HepG2 (cell line): ENCODE results near the gene POLR2M. TPM values are rescaled to one million over a fixed set of nuclear protein-coding genes. Genes with fewer than 3 reads are reported as not detected.
A peak's percentile ranks its signal among the peaks of the same experiment; 100 is the strongest.

Source experiments
- ATF7-NPFF ChIP-seq: sonication (generic); formaldehyde crosslinking; IDR thresholded peaks from 2 replicates; pipeline ENCODE4 v1.8.1; 2023; ENCODE audit warnings: mild to moderate bottlenecking, low read depth, missing genetic modification reagents, moderate library complexity
- ATRX ChIP-seq: sonication (generic); formaldehyde crosslinking; IDR thresholded peaks from 2 replicates; pipeline ENCODE4 v1.4.0; 2020; ENCODE audit warnings: missing genetic modification reagents, borderline replicate concordance
- CEBPG ChIP-seq: IDR thresholded peaks from 2 replicates; pipeline ENCODE4 v1.6.1; 2016
- GFI1 ChIP-seq: sonication (generic); formaldehyde crosslinking; IDR thresholded peaks from 2 replicates; pipeline ENCODE4 v1.5.0; 2020; ENCODE audit warnings: missing genetic modification reagents, mild to moderate bottlenecking, borderline replicate concordance
- NONO ChIP-seq, 2 experiments: fragments of 450-650 bp in 1 of 2; sonication (generic) in 1 of 2; formaldehyde crosslinking in 1 of 2; IDR thresholded peaks in 1 of 2; conservative IDR thresholded peaks in 1 of 2; 2 replicates each; pipeline versions ENCODE4 v1.6.1 to v1.8.0; 2017 to 2022; ENCODE audit warnings: mild to moderate bottlenecking in 1 of 2, missing genetic modification reagents in 1 of 2, moderate library complexity in 1 of 2
- POGZ ChIP-seq: sonication (generic); formaldehyde crosslinking; IDR thresholded peaks from 2 replicates; pipeline ENCODE4 v1.4.0; 2020; ENCODE audit warnings: mild to moderate bottlenecking, missing genetic modification reagents
- RELA ChIP-seq: sonication (generic); formaldehyde crosslinking; IDR thresholded peaks from 2 replicates; pipeline ENCODE4 v1.4.0; 2020; ENCODE audit warnings: missing genetic modification reagents
- WIZ ChIP-seq: sonication (generic); formaldehyde crosslinking; IDR thresholded peaks from 2 replicates; pipeline ENCODE4 v1.5.1; 2020; ENCODE audit warnings: mild to moderate bottlenecking, missing genetic modification reagents
- ZFP36L1 ChIP-seq: sonication (generic); formaldehyde crosslinking; IDR thresholded peaks from 2 replicates; pipeline ENCODE4 v1.8.0; 2022; ENCODE audit warnings: mild to moderate bottlenecking, missing genetic modification reagents, moderate library complexity
- ZNF143 ChIP-seq: sonication (generic); formaldehyde crosslinking; IDR thresholded peaks from 2 replicates; pipeline ENCODE4 v1.4.0; 2020; ENCODE audit warnings: missing genetic modification reagents
- ZNF282 ChIP-seq: fragments of 450-650 bp; IDR thresholded peaks from 2 replicates; pipeline ENCODE4 v1.6.1; 2018; ENCODE audit not compliant: partially characterized antibody
- ZNF446 ChIP-seq: sonication (generic); formaldehyde crosslinking; IDR thresholded peaks from 2 replicates; pipeline ENCODE4 v1.5.0; 2020; ENCODE audit warnings: mild to moderate bottlenecking, missing genetic modification reagents
- ZNF550 ChIP-seq: sonication (generic); formaldehyde crosslinking; IDR thresholded peaks from 2 replicates; pipeline ENCODE4 v1.4.0; 2020; ENCODE audit warnings: mild to moderate bottlenecking, missing genetic modification reagents, borderline replicate concordance
- ZNF629 ChIP-seq: sonication (generic); formaldehyde crosslinking; conservative IDR thresholded peaks from 2 replicates; pipeline ENCODE4 v1.5.0; 2020; ENCODE audit warnings: missing genetic modification reagents
- ZNF792 ChIP-seq: IDR thresholded peaks from 2 replicates; pipeline ENCODE4 v1.6.1; 2016
- ZNF879 ChIP-seq: sonication (generic); formaldehyde crosslinking; IDR thresholded peaks from 2 replicates; pipeline ENCODE4 v1.8.1; 2023; ENCODE audit warnings: missing genetic modification reagents
- polyA plus RNA-seq, 8 experiments: library from polyadenylated mRNA; depleted of rRNA in 3 of 8; stranded (reverse) in 7 of 8; unstranded in 1 of 8; fragments of >200 nt; fragmentation: Illumina TruSeq in 4 of 8; extraction: Trizol in 4 of 8; gene quantifications; 2 replicates each; pipeline versions ENCODE4 v1.2.1 to v1.2.3, GENCODE V29; 2011 to 2016; ENCODE audit warnings: low read depth in 4 of 8, missing spikeins in 1 of 8, mixed read lengths in 1 of 8; ENCODE audit not compliant: insufficient read depth in 1 of 8
- total RNA-seq, 5 experiments: library from RNA; depleted of rRNA; stranded (reverse); fragments of >200 nt; fragmentation: Illumina TruSeq; extraction: Trizol; gene quantifications; 2 replicates each; pipeline ENCODE4 v1.2.3, GENCODE V29; 2016; ENCODE audit warnings: low read depth in 1 of 5
- TF ChIP-seq, protein P1 (sequence below): sonication (generic); formaldehyde crosslinking; IDR thresholded peaks from 2 replicates; pipeline ENCODE4 v1.4.0; 2020; ENCODE audit warnings: mild to moderate bottlenecking, missing genetic modification reagents
- TF ChIP-seq, protein P2 (sequence below): sonication (generic); formaldehyde crosslinking; IDR thresholded peaks from 2 replicates; pipeline ENCODE4 v1.5.1; 2020; ENCODE audit warnings: mild to moderate bottlenecking, missing genetic modification reagents, moderate library complexity
- TF ChIP-seq, protein P3 (sequence below): sonication (generic); formaldehyde crosslinking; IDR thresholded peaks from 2 replicates; pipeline ENCODE4 v1.8.1; 2023; ENCODE audit warnings: missing genetic modification reagents, mild to moderate bottlenecking, borderline replicate concordance
- TF ChIP-seq, protein P4 (sequence below): sonication (generic); formaldehyde crosslinking; IDR thresholded peaks from 2 replicates; pipeline ENCODE4 v1.4.0; 2020; ENCODE audit warnings: missing genetic modification reagents
- TF ChIP-seq, protein P5 (sequence below): sonication (generic); formaldehyde crosslinking; IDR thresholded peaks from 2 replicates; pipeline ENCODE4 v1.5.0; 2020; ENCODE audit warnings: missing genetic modification reagents

Gene POLR2M
- total and polyA plus RNA-seq, 2 of the 13 experiments (the other 11 are each of a cell fraction or from before 2014, with no cell fraction given): 25.9 to 48.5 TPM

DNA sequence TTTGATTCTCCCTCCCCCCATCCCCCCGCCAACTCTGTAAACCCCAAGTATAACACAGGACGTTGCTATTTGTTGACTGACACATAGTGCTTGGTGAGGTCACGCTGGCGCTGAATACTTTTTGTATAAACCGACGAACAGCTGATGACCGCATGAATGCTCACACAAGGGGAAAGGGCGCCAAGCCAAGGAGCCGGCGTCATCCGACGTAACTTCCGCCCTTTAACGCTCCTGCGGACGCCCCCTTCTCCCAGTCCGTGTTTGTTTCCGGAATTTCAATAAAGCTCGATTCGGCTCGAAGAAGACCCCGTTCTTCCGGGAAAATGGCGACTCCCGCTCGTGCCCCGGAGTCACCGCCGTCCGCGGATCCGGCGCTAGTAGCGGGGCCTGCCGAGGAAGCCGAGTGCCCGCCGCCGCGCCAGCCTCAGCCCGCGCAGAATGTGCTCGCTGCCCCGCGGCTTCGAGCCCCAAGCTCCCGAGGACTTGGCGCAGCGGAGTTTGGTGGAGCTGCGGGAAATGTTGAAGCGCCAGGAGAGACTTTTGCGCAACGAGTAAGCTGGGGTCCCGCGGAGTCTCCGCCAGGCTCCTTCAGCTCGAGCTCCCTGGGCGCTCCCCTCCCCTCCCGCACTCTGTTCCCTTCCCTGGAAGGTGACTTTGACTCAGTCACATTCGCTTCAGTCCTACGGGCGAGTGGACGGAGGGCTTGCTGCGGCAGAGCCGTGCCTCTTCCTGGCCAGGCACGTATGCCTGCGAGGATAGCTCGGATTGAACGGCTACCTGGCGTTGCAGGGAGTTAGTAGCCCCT is at the start of gene POLR2M (continued):
- TF ChIP-seq, protein P1, sequence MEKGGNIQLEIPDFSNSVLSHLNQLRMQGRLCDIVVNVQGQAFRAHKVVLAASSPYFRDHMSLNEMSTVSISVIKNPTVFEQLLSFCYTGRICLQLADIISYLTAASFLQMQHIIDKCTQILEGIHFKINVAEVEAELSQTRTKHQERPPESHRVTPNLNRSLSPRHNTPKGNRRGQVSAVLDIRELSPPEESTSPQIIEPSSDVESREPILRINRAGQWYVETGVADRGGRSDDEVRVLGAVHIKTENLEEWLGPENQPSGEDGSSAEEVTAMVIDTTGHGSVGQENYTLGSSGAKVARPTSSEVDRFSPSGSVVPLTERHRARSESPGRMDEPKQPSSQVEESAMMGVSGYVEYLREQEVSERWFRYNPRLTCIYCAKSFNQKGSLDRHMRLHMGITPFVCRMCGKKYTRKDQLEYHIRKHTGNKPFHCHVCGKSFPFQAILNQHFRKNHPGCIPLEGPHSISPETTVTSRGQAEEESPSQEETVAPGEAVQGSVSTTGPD (CRISPR knock-in tag): no peak
- 0 out of 2 replicates have a peak, but pooled peaks have one; percentile 17 for TF ChIP-seq ZNF446
- TF ChIP-seq, protein P2, sequence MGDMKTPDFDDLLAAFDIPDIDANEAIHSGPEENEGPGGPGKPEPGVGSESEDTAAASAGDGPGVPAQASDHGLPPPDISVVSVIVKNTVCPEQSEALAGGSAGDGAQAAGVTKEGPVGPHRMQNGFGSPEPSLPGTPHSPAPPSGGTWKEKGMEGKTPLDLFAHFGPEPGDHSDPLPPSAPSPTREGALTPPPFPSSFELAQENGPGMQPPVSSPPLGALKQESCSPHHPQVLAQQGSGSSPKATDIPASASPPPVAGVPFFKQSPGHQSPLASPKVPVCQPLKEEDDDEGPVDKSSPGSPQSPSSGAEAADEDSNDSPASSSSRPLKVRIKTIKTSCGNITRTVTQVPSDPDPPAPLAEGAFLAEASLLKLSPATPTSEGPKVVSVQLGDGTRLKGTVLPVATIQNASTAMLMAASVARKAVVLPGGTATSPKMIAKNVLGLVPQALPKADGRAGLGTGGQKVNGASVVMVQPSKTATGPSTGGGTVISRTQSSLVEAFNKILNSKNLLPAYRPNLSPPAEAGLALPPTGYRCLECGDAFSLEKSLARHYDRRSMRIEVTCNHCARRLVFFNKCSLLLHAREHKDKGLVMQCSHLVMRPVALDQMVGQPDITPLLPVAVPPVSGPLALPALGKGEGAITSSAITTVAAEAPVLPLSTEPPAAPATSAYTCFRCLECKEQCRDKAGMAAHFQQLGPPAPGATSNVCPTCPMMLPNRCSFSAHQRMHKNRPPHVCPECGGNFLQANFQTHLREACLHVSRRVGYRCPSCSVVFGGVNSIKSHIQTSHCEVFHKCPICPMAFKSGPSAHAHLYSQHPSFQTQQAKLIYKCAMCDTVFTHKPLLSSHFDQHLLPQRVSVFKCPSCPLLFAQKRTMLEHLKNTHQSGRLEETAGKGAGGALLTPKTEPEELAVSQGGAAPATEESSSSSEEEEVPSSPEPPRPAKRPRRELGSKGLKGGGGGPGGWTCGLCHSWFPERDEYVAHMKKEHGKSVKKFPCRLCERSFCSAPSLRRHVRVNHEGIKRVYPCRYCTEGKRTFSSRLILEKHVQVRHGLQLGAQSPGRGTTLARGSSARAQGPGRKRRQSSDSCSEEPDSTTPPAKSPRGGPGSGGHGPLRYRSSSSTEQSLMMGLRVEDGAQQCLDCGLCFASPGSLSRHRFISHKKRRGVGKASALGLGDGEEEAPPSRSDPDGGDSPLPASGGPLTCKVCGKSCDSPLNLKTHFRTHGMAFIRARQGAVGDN: peak; percentile 92
- no peak for TF ChIP-seq NONO (IDR thresholded peaks at IDR 0.05)
- peak; percentile 37; the same call in 1 of the 2 replicates for TF ChIP-seq NONO (CRISPR knock-in tag; conservative IDR thresholded peaks at IDR 0.05)
- TF ChIP-seq ZNF550 (CRISPR knock-in tag): no peak
- TF ChIP-seq CEBPG (CRISPR knock-in tag): peak; percentile 43; the same call in 1 of the 2 replicates
- TF ChIP-seq ZFP36L1 (CRISPR knock-in tag): no peak
- TF ChIP-seq ATRX (CRISPR knock-in tag): no peak
- peak; percentile 71; the same call in 1 of the 2 replicates for TF ChIP-seq WIZ (CRISPR knock-in tag)
- peak; percentile 99 for TF ChIP-seq POGZ (CRISPR knock-in tag)
- no peak for TF ChIP-seq ZNF879
- 0 out of 2 replicates have a peak, but pooled peaks have one; percentile 32 for TF ChIP-seq RELA (CRISPR knock-in tag)
- no peak for TF ChIP-seq ZNF282
- TF ChIP-seq ZNF629: no peak; the same call in 1 of the 2 replicates
- TF ChIP-seq ZNF143: no peak
- TF ChIP-seq, protein P3, sequence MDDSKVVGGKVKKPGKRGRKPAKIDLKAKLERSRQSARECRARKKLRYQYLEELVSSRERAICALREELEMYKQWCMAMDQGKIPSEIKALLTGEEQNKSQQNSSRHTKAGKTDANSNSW: 0 out of 2 replicates have a peak, but pooled peaks have one; percentile 64
- TF ChIP-seq ATF7-NPFF (CRISPR knock-in tag): 0 out of 2 replicates have a peak, but pooled peaks have one; percentile 34
- peak; percentile 66; the same call in 1 of the 2 replicates for TF ChIP-seq GFI1
- TF ChIP-seq, protein P4, sequence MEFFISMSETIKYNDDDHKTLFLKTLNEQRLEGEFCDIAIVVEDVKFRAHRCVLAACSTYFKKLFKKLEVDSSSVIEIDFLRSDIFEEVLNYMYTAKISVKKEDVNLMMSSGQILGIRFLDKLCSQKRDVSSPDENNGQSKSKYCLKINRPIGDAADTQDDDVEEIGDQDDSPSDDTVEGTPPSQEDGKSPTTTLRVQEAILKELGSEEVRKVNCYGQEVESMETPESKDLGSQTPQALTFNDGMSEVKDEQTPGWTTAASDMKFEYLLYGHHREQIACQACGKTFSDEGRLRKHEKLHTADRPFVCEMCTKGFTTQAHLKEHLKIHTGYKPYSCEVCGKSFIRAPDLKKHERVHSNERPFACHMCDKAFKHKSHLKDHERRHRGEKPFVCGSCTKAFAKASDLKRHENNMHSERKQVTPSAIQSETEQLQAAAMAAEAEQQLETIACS (CRISPR knock-in tag): 0 out of 2 replicates have a peak, but pooled peaks have one; percentile 12
- peak; percentile 70 for TF ChIP-seq ZNF792 (CRISPR knock-in tag)
- TF ChIP-seq, protein P5, sequence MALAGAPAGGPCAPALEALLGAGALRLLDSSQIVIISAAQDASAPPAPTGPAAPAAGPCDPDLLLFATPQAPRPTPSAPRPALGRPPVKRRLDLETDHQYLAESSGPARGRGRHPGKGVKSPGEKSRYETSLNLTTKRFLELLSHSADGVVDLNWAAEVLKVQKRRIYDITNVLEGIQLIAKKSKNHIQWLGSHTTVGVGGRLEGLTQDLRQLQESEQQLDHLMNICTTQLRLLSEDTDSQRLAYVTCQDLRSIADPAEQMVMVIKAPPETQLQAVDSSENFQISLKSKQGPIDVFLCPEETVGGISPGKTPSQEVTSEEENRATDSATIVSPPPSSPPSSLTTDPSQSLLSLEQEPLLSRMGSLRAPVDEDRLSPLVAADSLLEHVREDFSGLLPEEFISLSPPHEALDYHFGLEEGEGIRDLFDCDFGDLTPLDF: peak; percentile 85
